Myocyte (in vitro differentiated cells): ENCODE data around the gene KIF4A. TPM values are rescaled to one million over a fixed set of nuclear protein-coding genes. Genes with fewer than 3 reads are reported as not detected.
"Not testable (repeated sequence)": the region's sequence is repeated elsewhere in the genome, so short reads cannot be mapped to it uniquely, and the experiment has no call there.

Experiments
- DNase-seq: peaks from one replicate; pipeline ENCODE4 v3.0.0-alpha.2; 2012; ENCODE audit warnings: low read depth
- polyA plus RNA-seq: library from polyadenylated mRNA; unstranded; fragments of >200 nt; gene quantifications from one replicate; pipeline ENCODE4 v1.2.1, GENCODE V29; 2012; ENCODE audit warnings: missing spikeins
- total RNA-seq: library from RNA; depleted of rRNA; stranded (reverse); fragments of >200 nt; gene quantifications from 2 replicates; pipeline ENCODE4 v1.2.3, GENCODE V29; 2014

Gene KIF4A
- total RNA-seq = 0.27 and 0.36 TPM in 2 replicates
- polyA plus RNA-seq = 0.13 TPM

- peak; percentile 84 for DNase-seq
Observed at GRCh38 chrX:70289793-70290770, at the start of gene KIF4A, which contains the start of gene PDZD11. TSS of gene KIF4A (plus strand) at chrX:70290104. CDS start at chrX:70290459, 355 bp downstream. TSS of gene PDZD11 (minus strand) at chrX:70289927. CDS start at chrX:70289341, 586 bp downstream.

- no peak for DNase-seq
Observed at GRCh38 chrX:70240751-70241150, 49.2 kb upstream of the KIF4A start.

- DNase-seq = no peak
Observed at GRCh38 chrX:70241501-70241900, 48.4 kb upstream of the KIF4A start.

- DNase-seq = not testable (repeated sequence)
Observed at GRCh38 chrX:70243601-70244000, 46.3 kb upstream of the KIF4A start.

GRCh38 chrX:70244881-70245280 lies 45.0 kb upstream of the KIF4A start:
- DNase-seq = no peak

GRCh38 chrX:70247252-70247651 lies 42.7 kb upstream of the KIF4A start:
- no peak for DNase-seq

GRCh38 chrX:70252491-70252890 lies 37.4 kb upstream of the KIF4A start:
- DNase-seq = no peak

GRCh38 chrX:70253377-70254062 lies 36.4 kb upstream of the KIF4A start:
- no peak for DNase-seq

GRCh38 chrX:70254063-70254400 lies 35.9 kb upstream of the KIF4A start:
- DNase-seq = no peak

GRCh38 chrX:70254909-70255308 lies 35.0 kb upstream of the KIF4A start:
- DNase-seq = no peak

- no peak for DNase-seq
Observed at GRCh38 chrX:70255452-70255851, 34.5 kb upstream of the KIF4A start.

- DNase-seq = no peak
Observed at GRCh38 chrX:70257423-70258288, 32.2 kb upstream of the KIF4A start.

- no peak for DNase-seq
Observed at GRCh38 chrX:70260104-70260503, 29.8 kb upstream of the KIF4A start, which contains the start of gene P2RY4. TSS of gene P2RY4 (minus strand) at chrX:70260204. CDS start at chrX:70259624, 580 bp downstream.

GRCh38 chrX:70262952-70263567 lies 26.8 kb upstream of the KIF4A start:
- no peak for DNase-seq

- no peak for DNase-seq
Observed at GRCh38 chrX:70264784-70265183, 25.1 kb upstream of the KIF4A start.

- DNase-seq = no peak
Observed at GRCh38 chrX:70268034-70268433, 21.9 kb upstream of the KIF4A start, which contains the start of gene ARR3. TSS of gene ARR3 (plus strand) at chrX:70268334. CDS start at chrX:70269386, 1,052 bp downstream.

GRCh38 chrX:70274029-70274428 lies 15.9 kb upstream of the KIF4A start:
- not testable (repeated sequence) for DNase-seq

GRCh38 chrX:70279081-70279480 lies 10.8 kb upstream of the KIF4A start:
- DNase-seq = no peak

GRCh38 chrX:70280573-70280972 lies 9.3 kb upstream of the KIF4A start:
- DNase-seq = no peak

GRCh38 chrX:70281951-70282350 lies 8.0 kb upstream of the KIF4A start, which contains the start of gene RAB41:
TSS of gene RAB41 (plus strand) at chrX:70282172. CDS start at chrX:70282218, 46 bp downstream.
- no peak for DNase-seq
